ENCODE measurements around the gene TRAPPC6A.

The TRAPPC6A gene

DNA sequence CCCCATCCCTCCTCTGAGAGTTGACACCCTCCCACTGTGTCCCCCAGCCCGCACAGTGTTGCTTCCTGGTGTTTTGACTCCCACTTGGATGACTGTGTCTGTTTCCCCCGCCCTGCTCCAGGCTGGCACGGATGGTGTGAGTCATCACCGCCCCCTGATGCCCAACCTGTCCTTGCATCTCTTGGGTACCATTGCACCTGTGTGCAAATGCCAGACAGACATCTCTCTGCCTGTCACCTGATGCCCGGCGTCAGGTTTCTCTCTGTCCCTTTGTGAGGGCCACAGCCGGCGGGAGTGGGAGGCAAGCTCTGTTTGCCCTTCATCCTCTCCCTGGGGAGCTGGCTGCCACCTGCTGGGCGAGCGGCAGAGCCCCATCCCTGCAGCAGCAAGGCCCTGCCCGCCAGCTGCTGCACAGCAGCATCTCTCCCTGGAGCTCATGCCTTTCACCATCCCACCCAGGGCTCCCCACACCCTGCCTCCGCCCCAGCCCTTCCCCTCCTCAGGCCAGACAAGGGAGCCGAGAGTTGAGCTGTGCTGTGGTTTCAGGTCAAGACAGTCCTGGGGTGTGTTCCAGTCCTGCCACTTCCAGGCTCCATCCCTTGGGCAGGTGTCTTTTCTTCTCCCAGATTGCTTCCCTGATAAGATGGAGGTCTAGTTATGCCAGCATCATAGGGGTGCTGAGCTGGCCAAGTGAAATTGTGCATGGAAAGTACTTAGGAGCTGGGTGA lies 47.0 kb downstream of the TRAPPC6A start:
- Histone ChIP-seq H4K20me1 (ENCODE audit: control insufficient read depth, insufficient read depth, low read depth, low read length) (peaks cover 8% of the 10 kb centered on the region; the same call in 1 of the 2 replicates), H3K9me2 (replicated peaks; ENCODE audit: control insufficient read depth, low read length) (no peaks in the 10 kb centered on the region), H3K27me3 (ENCODE audit: control insufficient read depth, low read length) (no peaks in the 10 kb centered on the region), H3K27ac (ENCODE audit: low read depth, low read length) (no peak overlapping the region), H3K4me3 (ENCODE audit: low read length) (no peak overlapping the region), H3K9me3 (ENCODE audit: control insufficient read depth, insufficient read depth, low read length) (no peaks in the 10 kb centered on the region), H3F3A (ENCODE audit: control insufficient read depth, insufficient read depth) (peaks cover 14% of the 10 kb centered on the region), H3K79me2 (ENCODE audit: control insufficient read depth, low read length) (peaks cover 86% of the 10 kb centered on the region), H3K4me2 (ENCODE audit: low read length) (0 out of 2 replicates have a peak overlapping the region, but pooled peaks have one; percentile 1), H3K4me1 (ENCODE audit: control insufficient read depth, low read length) (peaks cover 46% of the 10 kb centered on the region), H3K36me3 (ENCODE audit: control insufficient read depth, low read length) (no peaks in the 10 kb centered on the region)
- TF ChIP-seq, protein P1, sequence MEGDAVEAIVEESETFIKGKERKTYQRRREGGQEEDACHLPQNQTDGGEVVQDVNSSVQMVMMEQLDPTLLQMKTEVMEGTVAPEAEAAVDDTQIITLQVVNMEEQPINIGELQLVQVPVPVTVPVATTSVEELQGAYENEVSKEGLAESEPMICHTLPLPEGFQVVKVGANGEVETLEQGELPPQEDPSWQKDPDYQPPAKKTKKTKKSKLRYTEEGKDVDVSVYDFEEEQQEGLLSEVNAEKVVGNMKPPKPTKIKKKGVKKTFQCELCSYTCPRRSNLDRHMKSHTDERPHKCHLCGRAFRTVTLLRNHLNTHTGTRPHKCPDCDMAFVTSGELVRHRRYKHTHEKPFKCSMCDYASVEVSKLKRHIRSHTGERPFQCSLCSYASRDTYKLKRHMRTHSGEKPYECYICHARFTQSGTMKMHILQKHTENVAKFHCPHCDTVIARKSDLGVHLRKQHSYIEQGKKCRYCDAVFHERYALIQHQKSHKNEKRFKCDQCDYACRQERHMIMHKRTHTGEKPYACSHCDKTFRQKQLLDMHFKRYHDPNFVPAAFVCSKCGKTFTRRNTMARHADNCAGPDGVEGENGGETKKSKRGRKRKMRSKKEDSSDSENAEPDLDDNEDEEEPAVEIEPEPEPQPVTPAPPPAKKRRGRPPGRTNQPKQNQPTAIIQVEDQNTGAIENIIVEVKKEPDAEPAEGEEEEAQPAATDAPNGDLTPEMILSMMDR (IDR thresholded peaks at IDR 0.05; ENCODE audit: low read depth, low read length, poor library complexity, severe bottlenecking), result peak; percentile 64
- TF ChIP-seq EZH2phosphoT487 (IDR thresholded peaks at IDR 0.05; ENCODE audit: borderline replicate concordance, low read length), result no peak

DNA sequence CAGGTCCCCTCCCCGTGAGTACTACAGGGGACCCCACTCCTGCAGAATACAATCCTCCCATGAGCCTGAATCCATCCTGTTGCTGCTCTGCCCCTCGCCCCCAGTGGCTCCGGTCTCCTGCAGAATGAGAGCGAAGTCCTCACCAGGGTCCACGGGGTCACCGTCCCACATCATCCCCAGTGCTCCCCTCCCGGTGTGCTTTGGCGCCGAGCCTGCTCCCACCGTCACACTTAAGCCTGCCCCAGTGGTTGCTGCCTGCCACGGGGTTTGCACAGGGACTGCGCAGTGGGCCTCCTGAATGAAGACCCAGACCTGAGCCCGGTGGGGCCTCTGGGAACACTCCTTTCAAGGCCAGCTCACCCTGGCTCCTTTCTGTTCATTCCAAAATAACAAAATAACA lies 47.8 kb downstream of the TRAPPC6A start:
- Histone ChIP-seq H3K9me3 (ENCODE audit: control insufficient read depth, insufficient read depth, low read length) (no peaks in the 10 kb centered on the region), H3K79me2 (ENCODE audit: control insufficient read depth, low read length) (peaks cover 86% of the 10 kb centered on the region), H3K4me2 (ENCODE audit: low read length) (no peak overlapping the region), H3K9me2 (replicated peaks; ENCODE audit: control insufficient read depth, low read length) (no peaks in the 10 kb centered on the region), H3K36me3 (ENCODE audit: control insufficient read depth, low read length) (no peaks in the 10 kb centered on the region), H3F3A (ENCODE audit: control insufficient read depth, insufficient read depth) (peaks cover 14% of the 10 kb centered on the region), H3K27me3 (ENCODE audit: control insufficient read depth, low read length) (no peaks in the 10 kb centered on the region), H4K20me1 (ENCODE audit: control insufficient read depth, insufficient read depth, low read depth, low read length) (peaks cover 13% of the 10 kb centered on the region), H3K4me3 (ENCODE audit: low read length) (no peak overlapping the region), H3K4me1 (ENCODE audit: control insufficient read depth, low read length) (peaks cover 44% of the 10 kb centered on the region), H3K27ac (ENCODE audit: low read depth, low read length) (no peak overlapping the region)
- TF ChIP-seq EZH2phosphoT487 (IDR thresholded peaks at IDR 0.05; ENCODE audit: borderline replicate concordance, low read length), result no peak

- H4K20me1 ChIP-seq (ENCODE audit: control insufficient read depth, insufficient read depth, low read depth, low read length), result peaks cover 13% of the 10 kb centered on the region
- H3K79me2 ChIP-seq (ENCODE audit: control insufficient read depth, low read length), result peaks cover 86% of the 10 kb centered on the region
- H3K4me3 ChIP-seq (ENCODE audit: low read length), result no peak overlapping the region
Measured at GRCh38 chr19:45128806-45129205, 49.2 kb downstream of the TRAPPC6A start.

DNA sequence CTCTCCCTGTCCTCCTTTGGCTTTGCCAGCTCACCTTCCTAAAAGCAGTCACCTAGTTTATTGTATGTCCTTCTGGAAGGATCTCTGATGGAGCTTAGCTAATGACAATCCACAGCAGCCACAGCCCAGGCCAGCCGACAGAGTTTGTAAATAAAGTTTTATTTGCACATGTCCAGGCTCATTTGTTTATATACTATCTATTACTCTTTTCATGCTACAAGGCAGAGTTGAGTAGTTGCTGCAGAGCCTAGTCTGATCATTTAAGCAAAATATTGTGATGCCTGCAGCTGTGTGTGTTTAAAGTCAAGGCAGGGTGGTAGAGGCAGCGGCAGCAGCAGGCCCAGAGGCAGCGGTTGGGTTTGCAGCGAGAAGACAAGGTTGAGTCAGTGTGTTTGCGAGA lies 49.9 kb downstream of the TRAPPC6A start:
- H3F3A ChIP-seq (ENCODE audit: control insufficient read depth, insufficient read depth), result peaks cover 4% of the 10 kb centered on the region
- H3K27me3 ChIP-seq (ENCODE audit: control insufficient read depth, low read length), result no peaks in the 10 kb centered on the region
- no peaks in the 10 kb centered on the region for H3K9me3 ChIP-seq (ENCODE audit: control insufficient read depth, insufficient read depth, low read length)
- H3K9me2 ChIP-seq (replicated peaks; ENCODE audit: control insufficient read depth, low read length), result no peaks in the 10 kb centered on the region
- TF ChIP-seq, protein P1 (IDR thresholded peaks at IDR 0.05; ENCODE audit: low read depth, low read length, poor library complexity, severe bottlenecking), result no peak
- no peak for TF ChIP-seq EZH2phosphoT487 (IDR thresholded peaks at IDR 0.05; ENCODE audit: borderline replicate concordance, low read length)
- peaks cover 23% of the 10 kb centered on the region for H3K4me1 ChIP-seq (ENCODE audit: control insufficient read depth, low read length)
- peaks cover 86% of the 10 kb centered on the region for H3K79me2 ChIP-seq (ENCODE audit: control insufficient read depth, low read length)
- no peak overlapping the region for H3K27ac ChIP-seq (ENCODE audit: low read depth, low read length)
- peaks cover 13% of the 10 kb centered on the region for H4K20me1 ChIP-seq (ENCODE audit: control insufficient read depth, insufficient read depth, low read depth, low read length)
- no peaks in the 10 kb centered on the region for H3K36me3 ChIP-seq (ENCODE audit: control insufficient read depth, low read length)
- no peak overlapping the region for H3K4me2 ChIP-seq (ENCODE audit: low read length)
- no peak overlapping the region for H3K4me3 ChIP-seq (ENCODE audit: low read length)

More at GRCh38 chr19:45128806-45129205, 49.2 kb downstream of the TRAPPC6A start:
- Histone ChIP-seq H3F3A (ENCODE audit: control insufficient read depth, insufficient read depth) (peaks cover 5% of the 10 kb centered on the region), H3K9me2 (replicated peaks; ENCODE audit: control insufficient read depth, low read length) (no peaks in the 10 kb centered on the region), H3K4me1 (ENCODE audit: control insufficient read depth, low read length) (peaks cover 29% of the 10 kb centered on the region), H3K36me3 (ENCODE audit: control insufficient read depth, low read length) (no peaks in the 10 kb centered on the region), H3K27ac (ENCODE audit: low read depth, low read length) (no peak overlapping the region), H3K9me3 (ENCODE audit: control insufficient read depth, insufficient read depth, low read length) (no peaks in the 10 kb centered on the region), H3K27me3 (ENCODE audit: control insufficient read depth, low read length) (no peaks in the 10 kb centered on the region), H3K4me2 (ENCODE audit: low read length) (no peak overlapping the region)
- TF ChIP-seq EZH2phosphoT487 (IDR thresholded peaks at IDR 0.05; ENCODE audit: borderline replicate concordance, low read length), result no peak
- TF ChIP-seq, protein P1 (IDR thresholded peaks at IDR 0.05; ENCODE audit: low read depth, low read length, poor library complexity, severe bottlenecking), result no peak
